Mammary epithelial cell (primary cell): Measurements from ENCODE around the gene TBCCD1.

Source experiments
- EZH2 ChIP-seq: IDR thresholded peaks from 2 replicates; pipeline ENCODE4 v1.6.1; 2012; ENCODE audit warnings: low read length, inconsistent platforms, borderline replicate concordance
- TF ChIP-seq, protein P1 (sequence below), 2 donors: IDR thresholded peaks in 1 of 2; conservative IDR thresholded peaks in 1 of 2; 2 replicates each; pipeline ENCODE4 v1.5.1; 2011 to 2012; ENCODE audit warnings: inconsistent platforms in 2 of 2, low read length in 2 of 2, mild to moderate bottlenecking in 2 of 2, control low read depth in 1 of 2, low read depth in 1 of 2; ENCODE audit not compliant: insufficient read depth in 1 of 2; ENCODE audit errors: extremely low read depth in 1 of 2

DNA sequence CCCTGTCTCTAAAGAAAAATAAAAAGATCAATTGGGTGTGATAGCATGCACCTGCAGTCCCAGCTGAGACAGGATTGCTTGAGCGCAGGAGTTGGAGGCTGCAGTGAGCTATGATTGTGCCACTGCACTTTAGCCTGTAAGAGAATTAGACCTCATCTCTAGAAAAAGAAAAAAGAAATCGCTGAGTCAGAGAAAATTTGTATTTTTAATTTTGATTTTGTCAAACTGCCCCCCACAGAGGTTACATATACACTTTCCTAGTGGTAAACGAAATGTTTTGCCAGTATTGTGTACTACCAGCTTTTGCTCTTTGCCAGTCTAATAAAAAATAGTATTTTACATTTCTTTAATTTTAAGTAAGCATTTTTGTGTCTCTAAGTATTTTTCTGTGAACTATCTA is 17.6 kb downstream of the TBCCD1 start:
- TF ChIP-seq, protein P1, sequence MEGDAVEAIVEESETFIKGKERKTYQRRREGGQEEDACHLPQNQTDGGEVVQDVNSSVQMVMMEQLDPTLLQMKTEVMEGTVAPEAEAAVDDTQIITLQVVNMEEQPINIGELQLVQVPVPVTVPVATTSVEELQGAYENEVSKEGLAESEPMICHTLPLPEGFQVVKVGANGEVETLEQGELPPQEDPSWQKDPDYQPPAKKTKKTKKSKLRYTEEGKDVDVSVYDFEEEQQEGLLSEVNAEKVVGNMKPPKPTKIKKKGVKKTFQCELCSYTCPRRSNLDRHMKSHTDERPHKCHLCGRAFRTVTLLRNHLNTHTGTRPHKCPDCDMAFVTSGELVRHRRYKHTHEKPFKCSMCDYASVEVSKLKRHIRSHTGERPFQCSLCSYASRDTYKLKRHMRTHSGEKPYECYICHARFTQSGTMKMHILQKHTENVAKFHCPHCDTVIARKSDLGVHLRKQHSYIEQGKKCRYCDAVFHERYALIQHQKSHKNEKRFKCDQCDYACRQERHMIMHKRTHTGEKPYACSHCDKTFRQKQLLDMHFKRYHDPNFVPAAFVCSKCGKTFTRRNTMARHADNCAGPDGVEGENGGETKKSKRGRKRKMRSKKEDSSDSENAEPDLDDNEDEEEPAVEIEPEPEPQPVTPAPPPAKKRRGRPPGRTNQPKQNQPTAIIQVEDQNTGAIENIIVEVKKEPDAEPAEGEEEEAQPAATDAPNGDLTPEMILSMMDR (conservative IDR thresholded peaks at IDR 0.05 in 1 of 2, IDR thresholded peaks at IDR 0.05 in 1 of 2; ENCODE audit: extremely low read depth in 1 of 2, insufficient read depth in 1 of 2, low read depth in 1 of 2, low read length in 2 of 2): no peak
- TF ChIP-seq EZH2: no peak
